Erythroblast (primary cell): Measurements from ENCODE around the gene RFX7.

Experiments
- DNase-seq, 2 experiments: peaks; one replicate each; lab custom pipeline; 2025; lab: John Stamatoyannopoulos, UW
- GATA1 ChIP-seq: IDR thresholded peaks from 2 replicates; pipeline ENCODE4 v1.6.1; 2011; ENCODE audit warnings: low read depth, mild to moderate bottlenecking, control low read depth, low read length, moderate library complexity
- POLR2A ChIP-seq: IDR thresholded peaks from 2 replicates; pipeline ENCODE4 v1.6.1; 2011; ENCODE audit warnings: mild to moderate bottlenecking, low read length

RFX7 gene

DNA sequence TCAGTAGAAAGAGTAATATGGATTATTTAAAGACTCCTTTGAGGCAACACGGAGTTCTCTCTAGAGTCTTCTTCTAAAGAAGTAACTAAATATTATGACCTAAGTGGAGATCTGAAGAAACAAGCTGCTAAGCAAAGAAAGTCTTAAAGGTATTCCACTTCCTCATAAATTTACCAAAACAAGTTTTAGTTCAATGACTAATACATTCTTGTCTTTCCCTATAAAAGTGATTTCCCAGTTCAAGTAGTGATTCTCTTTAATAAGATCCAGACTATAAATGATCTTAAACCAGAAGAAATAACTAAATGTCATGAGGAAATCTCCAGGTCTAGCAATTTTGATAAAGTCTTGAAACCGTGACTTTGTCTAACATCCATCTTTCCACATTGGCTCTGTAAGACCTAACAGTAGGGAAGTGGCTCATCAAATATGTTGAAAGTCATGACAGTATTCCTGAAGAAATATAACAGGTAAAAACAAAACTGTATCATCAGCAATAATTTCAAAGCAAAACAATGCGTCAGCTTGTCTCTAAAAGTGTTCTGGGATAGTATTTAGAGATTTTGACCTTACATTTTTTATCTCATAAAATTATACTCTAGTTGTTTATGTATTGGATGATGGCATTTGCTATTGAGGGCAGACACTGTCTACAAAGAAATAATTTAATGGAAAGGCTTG lies 198.5 kb downstream of the RFX7 start:
- no peak for TF ChIP-seq GATA1
- TF ChIP-seq POLR2A: no peak
- no peak for DNase-seq

- no peak for DNase-seq
- TF ChIP-seq GATA1 (no peak), POLR2A (no peak)
Observed at GRCh38 chr15:56042982-56043980, 200.4 kb downstream of the RFX7 start.

DNA sequence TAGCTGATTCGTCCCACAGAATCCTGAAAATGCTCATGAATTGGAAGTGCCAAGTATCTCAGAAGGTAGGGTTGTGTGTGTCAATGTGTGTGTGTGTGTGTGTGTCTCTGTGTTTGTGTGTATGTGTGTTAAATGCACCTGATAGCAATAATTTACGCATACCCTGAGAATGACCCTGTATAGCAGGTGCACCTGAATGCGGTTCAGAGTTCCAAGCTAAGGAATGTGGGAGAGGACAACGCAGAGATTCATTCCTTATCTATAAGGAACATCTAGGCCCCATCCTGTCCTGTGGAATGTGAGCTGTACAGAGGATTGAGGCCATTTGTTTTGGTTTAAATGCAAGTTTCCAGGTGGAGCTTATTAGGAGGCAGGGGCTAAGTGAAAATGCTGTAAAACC lies 201.2 kb downstream of the RFX7 start:
- no peak for TF ChIP-seq GATA1
- TF ChIP-seq POLR2A: no peak
- DNase-seq: no peak

DNA sequence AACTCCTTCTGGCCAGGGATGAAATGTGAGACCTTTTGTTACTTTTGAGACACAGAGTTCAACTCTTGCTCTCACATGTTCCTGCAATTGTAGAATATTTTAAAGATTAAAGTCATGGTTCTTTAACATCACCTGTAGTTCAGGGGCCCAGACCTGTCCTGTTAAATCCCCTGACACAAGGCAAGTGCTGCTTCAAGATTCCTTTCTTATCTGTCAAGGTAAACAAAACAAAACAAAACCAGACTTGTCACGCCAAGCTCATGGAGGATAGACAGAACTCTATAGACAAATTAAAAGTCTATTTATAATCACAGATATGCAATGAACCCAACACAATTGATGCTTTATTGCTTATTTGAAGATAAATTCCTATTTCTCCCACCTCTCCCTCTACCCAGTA lies 201.6 kb downstream of the RFX7 start:
- DNase-seq: no peak
- no peak for TF ChIP-seq POLR2A
- TF ChIP-seq GATA1: no peak

GRCh38 chr15:56040081-56041035 lies 203.3 kb downstream of the RFX7 start:
- peak in 1 of 2 experiments; percentile 24 for DNase-seq
- TF ChIP-seq POLR2A (no peak), GATA1 (no peak)

- TF ChIP-seq GATA1 (no peak), POLR2A (no peak)
Observed at GRCh38 chr15:56038707-56039106, 205.0 kb downstream of the RFX7 start.

DNA sequence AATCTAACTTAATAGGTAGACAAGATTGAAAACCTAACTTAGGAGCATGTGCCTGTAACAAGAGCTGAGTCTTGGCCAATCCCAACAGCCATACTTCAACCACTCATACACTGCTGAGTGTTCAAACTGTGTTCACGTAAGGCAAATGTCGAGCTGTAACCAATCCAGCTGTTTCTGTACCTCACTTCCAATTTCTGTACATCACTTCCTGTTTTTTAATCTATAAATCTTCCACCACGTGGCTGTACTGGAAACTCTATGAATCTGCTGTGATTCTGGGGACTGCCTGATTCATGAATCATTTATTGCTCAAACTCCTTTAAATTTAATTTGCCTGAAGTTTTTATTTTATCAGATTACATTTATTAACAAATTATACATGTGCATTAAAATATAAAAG lies 205.7 kb downstream of the RFX7 start:
- no peak for DNase-seq
- TF ChIP-seq POLR2A: no peak
- no peak for TF ChIP-seq GATA1

More at GRCh38 chr15:56038707-56039106, 205.0 kb downstream of the RFX7 start:
- no peak for DNase-seq
